H1 (cell line): ENCODE results near the gene IRAG1. TPM values are rescaled to one million over a fixed set of nuclear protein-coding genes. Genes with fewer than 3 reads are reported as not detected.

Source experiments
- CHD1 ChIP-seq: IDR thresholded peaks from 2 replicates; pipeline ENCODE4 v1.6.1; 2012; ENCODE audit warnings: low read depth, low read length, improper control_type of control experiment
- MAFK ChIP-seq: IDR thresholded peaks from 2 replicates; pipeline ENCODE4 v1.6.1; 2012; ENCODE audit warnings: low read depth, mild to moderate bottlenecking, improper control_type of control experiment, low read length
- TEAD4 ChIP-seq: IDR thresholded peaks from 2 replicates; pipeline ENCODE4 v1.6.1; 2012; ENCODE audit warnings: low read depth, low read length, inconsistent platforms, mixed read lengths
- polyA plus RNA-seq, 7 experiments: library from polyadenylated mRNA; depleted of rRNA in 3 of 7; stranded (reverse) in 5 of 7; unstranded in 2 of 7; fragments of >200 nt in 5 of 7; fragments of 200-250 nt in 2 of 7; gene quantifications; 1 replicate in 5 of 7; 2 replicates in 1 of 7; 4 replicates in 1 of 7; pipeline versions ENCODE4 v1.2.1 to v1.2.3, GENCODE V29; 2011 to 2013; ENCODE audit warnings: missing spikeins in 2 of 7, mixed read lengths in 2 of 7
- total RNA-seq: library from RNA; stranded (reverse); fragmentation: NEBNext Ultra II Directional; extraction: Animal tissue kit (Norgen Biotek cat#: 25700); gene quantifications from 2 replicates; pipeline ENCODE4 v1.2.1, GENCODE V29; 2021

IRAG1 gene
- total and polyA plus RNA-seq, 2 of the 8 experiments (the other 6 are each of a cell fraction or from before 2014, with no cell fraction given) = 1.8 to 2.7 TPM

DNA sequence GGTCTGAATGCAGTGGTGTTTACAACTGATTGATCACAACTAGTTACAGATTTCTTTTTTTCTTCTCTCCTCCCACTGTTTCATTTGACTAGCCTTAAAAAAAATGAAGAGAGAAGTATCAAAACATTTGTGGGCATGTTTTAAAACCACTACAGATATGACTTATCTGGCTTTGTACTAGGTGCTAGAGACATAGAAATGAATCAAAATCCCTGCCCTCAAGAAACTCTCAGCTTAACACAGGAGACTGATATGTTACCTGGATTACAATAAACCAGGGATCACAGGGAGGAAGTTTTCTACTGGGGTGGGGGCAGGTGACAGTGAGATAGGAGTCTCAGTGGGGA, 32.3 kb upstream of the IRAG1 start (continued):
- TF ChIP-seq MAFK = no peak
- no peak for TF ChIP-seq CHD1
- TF ChIP-seq TEAD4 = no peak
- TF ChIP-seq, all 59 proteins: peak for 0
